HG03469 (cell line): ENCODE data around the gene IFI30.
A peak's percentile ranks its signal among the peaks of the same experiment; 100 is the strongest.

Experiments used
- ATAC-seq: cut with Tn5 transposase; IDR thresholded peaks from one replicate; pipeline ENCODE4 v1.9.1; 2021; ENCODE audit warnings: mild to moderate bottlenecking, moderate library complexity, moderate number of reproducible peaks; ENCODE audit not compliant: unreplicated experiment

Gene IFI30

DNA sequence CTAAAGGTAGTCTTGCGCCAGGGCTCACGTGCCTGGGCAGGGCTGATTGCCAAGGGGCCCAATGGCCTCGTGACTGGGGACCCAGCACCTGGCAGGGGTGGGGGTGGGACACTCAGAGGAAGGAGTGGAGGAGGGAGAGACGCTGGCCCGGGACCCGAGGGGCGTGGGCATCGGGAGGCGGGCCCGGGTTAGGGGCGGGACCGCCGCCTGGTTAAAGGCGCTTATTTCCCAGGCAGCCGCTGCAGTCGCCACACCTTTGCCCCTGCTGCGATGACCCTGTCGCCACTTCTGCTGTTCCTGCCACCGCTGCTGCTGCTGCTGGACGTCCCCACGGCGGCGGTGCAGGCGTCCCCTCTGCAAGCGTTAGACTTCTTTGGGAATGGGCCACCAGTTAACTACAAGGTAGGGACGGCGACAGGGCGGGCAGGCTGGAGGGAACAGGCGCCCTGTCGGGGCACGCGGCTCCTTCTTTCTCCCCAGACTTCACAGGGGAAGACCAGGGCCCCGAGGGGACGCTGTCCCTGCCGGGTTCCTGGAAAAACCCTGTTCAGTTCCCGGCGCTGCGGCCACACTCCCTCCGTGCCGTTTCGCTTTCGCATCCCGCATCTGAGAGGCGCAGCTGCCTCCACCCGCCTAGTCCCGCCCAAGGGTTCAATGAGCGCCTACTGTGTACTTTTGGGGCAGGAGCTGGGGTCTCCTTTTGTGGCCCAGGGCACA is at the start of gene IFI30:
IFI30 (plus strand) TSS at position 242 of the 717 bp plus-strand sequence; CDS start at position 271, 29 bp downstream.
- ATAC-seq = peak; percentile 28

DNA sequence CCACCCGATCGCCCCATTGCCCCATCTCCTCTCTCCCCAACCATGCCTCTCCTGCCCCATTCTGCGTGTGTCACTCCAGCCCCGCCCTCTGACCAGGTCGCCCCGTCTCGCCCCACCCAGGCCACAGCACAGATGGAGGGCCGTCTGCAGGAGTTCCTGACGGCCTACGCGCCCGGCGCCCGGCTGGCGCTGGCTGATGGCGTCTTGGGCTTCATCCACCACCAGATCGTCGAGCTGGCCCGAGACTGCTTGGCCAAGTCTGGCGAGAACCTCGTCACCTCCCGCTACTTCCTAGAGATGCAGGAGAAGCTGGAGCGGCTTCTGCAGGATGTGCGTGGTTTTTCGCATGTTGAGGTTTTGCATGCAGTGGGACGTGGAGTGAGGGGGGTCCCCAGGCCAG is 49.8 kb upstream of the IFI30 start:
- no peak for ATAC-seq

DNA sequence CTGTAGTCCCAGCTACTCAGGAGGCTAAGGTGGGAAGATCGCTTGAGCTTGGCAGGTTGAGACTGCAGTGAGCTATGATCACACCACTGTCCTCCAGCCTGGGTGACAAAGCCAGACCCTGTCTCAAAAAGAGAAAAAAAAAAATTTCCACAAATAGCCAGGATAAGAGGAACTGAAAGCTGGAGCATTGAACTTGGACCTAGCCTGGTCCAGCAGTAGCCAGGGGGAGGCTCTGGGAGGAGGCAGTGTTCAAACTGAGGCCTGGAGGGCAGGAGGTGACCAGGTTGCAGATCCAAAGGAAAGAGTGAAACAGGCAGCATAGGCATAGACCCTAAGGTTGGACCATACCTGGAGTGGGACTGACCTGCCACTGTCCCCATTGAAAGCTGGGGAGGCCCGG is 47.5 kb upstream of the IFI30 start:
- no peak for ATAC-seq

DNA sequence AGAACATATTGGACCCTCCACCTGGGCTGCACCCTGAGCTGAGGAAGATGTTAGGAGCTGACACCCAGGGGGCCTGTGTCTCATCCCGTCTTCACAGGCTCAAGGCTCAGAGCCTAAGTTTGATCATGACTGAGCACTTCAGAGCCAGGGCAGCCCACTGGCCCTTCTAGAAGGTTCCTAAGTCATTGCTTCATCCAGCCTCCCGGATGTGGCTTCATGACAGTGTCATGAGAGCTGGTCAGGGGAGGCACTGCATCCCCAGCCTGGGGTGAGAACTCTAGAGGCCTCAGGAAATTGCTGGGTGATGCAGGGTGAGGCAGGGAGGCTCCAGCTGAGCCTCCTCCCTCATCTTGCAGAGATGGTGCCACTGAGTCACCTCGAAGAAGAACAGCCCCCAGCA is 45.6 kb upstream of the IFI30 start:
- no peak for ATAC-seq

DNA sequence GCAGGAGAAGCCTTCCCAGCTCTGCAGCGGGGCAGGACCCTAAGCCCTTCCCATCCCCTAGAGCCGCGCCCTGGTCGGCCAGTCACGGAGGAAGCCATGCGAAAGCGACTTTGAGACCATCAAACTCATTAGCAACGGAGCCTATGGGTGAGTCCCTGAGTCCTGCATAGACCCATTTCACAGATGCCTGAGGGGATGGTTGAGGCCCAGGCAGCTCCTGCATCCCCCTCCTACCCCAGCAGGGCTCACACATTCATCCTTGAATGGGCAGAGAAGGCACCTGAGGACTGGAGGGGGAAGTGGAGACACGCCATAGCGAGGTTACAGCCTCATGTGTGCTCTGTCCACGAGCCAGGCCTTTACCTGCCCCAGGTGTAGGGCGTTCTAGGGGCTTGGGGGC is 44.8 kb upstream of the IFI30 start:
- no peak for ATAC-seq

DNA sequence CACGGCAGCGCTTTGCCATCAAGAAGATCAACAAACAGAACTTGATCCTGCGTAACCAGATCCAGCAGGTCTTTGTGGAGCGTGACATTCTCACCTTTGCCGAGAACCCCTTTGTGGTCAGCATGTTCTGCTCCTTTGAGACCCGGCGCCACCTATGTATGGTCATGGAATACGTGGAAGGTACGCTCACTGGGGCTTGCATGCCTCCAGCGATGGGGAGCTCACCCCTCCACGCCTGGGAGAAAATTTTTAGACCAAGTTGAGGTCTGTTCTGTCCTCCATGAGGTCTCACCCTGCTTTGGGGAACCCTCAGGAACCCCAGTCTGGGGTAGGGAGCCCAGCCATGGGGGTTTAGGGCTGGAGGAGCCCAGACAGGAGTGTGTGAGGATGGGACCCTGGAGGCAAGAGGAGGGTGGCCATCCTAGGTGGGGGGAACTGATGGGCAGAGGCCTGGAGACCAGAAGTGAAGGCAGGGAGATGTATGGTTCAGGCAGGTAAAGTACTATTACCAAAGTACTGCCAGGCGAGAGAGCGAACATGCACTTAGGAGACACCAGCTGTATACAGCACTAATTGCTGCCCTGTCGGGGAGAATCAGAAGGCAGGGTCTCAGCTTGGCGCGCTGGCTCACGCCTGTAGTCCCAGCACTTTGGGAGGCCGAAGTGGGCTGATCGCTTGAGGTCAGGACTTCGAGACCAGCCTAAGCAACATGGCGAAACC is 42.9 kb upstream of the IFI30 start:
- ATAC-seq = no peak

DNA sequence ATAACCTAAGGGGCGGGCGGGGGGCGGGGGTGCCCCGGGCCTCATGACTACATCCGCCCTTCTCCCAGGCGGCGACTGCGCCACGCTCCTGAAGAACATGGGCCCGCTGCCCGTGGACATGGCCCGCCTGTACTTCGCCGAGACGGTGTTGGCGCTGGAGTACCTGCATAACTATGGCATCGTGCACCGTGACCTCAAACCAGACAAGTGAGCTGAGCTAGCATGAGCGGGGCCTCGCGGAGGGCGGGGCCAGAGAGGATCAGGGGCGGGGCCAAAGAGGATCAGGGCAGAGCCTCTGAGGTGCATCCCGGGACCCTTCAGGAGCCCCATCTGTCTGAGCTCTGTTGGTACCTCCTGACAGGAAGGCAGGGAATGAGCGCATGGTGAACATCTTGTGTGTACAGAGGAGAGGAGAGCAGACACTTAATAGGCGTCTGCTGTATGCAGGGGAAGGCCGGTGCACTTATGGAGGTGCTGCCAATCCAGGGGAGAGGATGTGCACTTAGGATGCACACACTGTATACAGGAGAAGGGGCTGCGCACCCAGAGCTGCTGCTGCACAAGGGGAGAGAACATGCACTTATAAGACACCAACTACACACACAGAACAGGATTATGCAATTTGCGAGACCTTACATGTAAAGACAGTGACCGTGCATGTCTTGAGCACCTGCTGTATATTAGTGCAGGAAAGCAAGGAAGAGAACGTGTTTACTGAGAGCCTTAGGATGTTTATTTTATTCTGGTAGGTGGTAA is 41.6 kb upstream of the IFI30 start:
- ATAC-seq = no peak

DNA sequence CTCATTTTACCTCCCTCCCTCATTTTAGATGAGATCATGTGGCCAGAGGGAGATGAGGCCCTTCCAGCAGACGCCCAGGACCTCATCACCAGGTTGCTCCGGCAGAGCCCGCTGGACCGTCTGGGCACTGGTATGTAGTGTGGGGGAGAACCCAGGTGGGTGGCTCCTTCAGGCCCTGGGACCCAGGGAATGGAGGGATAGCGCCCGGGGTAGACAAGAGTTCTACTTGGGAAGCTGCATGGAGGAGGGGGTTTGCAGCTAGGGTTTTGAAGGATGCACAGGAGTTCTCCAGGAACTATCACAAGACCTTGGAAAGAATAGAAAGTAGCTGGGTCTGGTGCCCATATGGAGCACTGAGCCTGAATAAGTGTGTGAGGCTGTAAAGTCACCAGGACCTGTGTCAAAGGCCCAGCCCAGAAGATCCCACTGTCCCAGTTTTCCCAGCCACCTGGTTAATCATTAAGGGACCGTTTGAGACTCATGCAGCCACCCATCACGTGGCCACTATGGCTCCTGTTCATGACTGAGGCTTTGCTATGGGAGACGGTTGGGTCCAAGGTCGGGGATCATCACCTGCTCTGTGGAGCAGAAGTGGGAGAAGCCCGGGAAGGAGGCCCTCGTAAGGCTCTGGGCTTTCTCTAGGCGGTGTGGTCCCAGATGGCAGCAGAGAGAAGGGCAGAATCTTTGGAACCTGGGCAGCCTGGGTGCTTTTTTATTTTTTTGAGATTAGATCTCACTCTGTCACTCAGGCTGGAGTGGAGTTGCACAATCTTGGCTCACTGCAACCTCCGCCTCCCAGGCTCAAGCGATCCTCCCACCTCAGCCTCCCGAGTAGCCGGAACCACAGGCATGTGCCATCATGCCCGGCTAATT is 37.7 kb upstream of the IFI30 start:
- no peak for ATAC-seq

DNA sequence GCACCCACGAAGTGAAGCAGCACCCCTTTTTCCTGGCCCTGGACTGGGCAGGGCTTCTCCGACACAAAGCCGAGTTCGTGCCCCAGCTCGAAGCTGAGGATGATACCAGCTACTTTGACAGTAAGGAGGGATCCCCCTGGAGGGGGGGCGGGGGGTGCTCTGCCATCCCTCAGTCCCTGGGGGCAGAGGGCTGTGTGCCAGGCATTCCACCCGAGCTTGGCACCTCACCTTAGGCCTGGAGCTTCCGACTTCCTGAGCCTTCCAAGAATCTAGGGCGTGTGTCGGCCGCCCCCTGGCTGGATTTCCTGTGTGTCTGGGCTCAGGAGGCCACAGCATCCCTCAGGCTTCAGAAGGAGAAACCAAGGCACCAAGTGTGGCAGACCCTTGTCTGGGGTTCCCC is 36.4 kb upstream of the IFI30 start:
- ATAC-seq = no peak

DNA sequence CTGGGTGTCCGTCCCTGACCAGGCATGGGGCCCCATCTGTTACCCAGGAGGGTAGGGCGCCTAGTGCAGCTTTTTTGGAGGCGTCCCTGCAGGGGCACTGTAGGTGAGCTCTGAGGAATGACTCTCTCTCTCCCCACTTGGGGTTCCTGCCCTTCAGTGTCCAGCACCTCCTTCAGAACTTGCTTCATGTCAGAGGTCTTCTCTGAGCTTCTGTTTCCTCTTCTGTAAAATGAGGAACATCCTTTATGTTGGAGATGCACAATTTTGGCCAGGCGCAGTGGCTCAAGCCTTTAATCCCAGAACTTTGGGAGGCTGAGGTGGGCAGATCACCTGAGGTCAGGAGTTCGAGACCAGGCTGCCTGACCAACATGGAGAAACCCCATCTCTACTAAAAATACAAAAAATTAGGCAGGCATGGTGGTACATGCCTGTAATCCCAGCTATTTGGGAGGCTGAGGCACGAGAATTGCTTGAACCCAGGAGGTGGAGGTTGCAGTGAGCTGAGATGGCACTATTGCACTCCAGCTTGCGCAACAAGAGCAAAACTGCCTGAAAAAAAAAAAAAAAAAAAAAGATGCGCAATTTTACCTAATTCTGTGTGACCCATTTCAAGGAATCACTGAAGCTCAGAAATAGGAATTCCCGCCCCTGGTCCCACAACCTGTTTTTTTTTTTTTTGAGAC is 35.8 kb upstream of the IFI30 start:
- ATAC-seq = no peak

DNA sequence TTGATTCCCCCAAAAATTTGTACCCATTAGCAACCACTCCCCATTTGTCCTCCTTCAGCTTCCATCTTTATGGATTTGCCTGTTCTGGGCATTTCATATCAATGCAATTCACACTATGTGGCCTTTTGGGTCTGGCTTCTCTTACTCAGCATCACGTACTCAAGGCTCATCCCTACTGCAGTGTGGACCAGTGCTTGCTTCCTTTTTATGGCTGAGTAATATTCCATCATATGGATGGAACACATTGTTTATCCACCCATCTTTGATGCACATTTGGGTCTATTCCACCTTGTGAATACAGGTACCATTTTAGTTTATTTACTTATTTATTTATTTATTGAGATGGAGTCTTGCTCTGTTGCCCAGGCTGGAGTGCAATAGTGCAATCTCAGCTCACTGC is 33.1 kb upstream of the IFI30 start:
- no peak for ATAC-seq

DNA sequence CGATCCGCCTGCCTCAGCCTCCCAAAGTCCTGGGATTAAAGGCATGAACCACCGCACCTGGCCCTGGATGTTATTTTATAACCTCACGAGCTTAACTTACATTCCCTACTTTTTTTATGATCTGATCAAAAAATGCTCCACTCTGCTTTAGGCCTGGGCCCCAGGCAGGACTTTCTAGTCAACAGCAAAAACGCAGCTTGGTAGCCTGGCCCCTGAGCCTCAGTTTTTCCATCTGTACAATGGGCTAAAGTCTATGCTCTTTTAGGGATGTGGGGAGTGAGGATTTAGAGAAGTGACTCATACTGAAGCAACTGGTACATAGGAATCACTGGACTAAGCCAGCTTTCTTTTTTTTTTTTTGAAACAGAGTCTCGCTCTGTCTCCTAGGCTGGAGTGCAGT is 32.6 kb upstream of the IFI30 start:
- no peak for ATAC-seq

DNA sequence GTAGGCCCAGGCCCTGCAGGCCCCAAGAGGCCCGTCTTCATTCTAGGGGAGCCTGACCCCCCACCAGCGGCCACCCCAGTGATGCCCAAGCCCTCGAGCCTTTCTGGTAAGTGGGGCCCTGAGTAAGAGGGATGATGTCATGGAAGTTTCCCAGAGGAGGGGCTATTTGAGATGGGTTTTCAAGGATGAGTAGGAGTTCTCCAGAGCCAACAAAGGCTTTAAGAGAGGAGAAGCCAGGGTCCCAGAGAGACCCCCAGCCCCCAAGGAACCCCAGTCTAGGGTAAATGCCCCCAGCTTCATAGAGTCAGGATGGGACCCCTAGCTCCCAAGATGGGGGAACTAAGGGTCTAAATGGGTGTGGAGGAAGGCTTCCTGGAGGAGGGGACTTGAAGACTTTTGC is 29.7 kb upstream of the IFI30 start:
- ATAC-seq = no peak

DNA sequence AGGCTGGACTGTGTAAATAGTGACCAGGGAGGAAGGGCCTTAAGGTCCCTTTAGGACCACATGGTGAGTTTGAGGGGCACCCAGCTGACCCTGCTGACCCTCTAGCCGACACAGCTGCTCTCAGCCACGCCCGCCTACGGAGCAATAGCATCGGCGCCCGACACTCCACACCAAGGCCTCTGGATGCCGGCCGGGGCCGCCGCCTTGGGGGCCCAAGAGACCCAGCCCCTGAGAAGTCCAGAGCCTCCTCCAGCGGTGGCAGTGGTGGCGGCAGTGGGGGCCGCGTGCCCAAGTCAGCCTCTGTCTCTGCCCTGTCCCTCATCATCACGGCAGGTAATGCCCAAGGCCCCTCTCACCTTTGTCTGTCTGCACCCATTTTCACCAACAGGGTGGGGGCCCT is 29.3 kb upstream of the IFI30 start:
- ATAC-seq = no peak

DNA sequence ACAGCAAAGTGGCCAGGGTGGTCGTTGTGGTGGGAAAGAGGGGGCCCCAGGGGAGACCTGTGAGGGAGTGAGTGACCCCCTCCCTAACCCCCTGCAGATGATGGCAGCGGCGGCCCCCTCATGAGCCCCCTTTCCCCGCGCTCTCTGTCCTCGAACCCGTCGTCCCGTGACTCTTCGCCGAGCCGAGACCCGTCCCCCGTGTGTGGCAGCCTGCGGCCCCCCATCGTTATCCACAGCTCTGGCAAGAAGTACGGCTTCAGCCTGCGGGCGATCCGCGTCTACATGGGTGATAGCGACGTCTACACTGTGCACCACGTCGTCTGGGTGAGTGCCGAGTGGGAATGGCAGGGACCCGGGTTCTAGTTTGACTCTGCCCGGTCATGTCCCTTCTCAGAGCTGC is 28.7 kb upstream of the IFI30 start:
- no peak for ATAC-seq

DNA sequence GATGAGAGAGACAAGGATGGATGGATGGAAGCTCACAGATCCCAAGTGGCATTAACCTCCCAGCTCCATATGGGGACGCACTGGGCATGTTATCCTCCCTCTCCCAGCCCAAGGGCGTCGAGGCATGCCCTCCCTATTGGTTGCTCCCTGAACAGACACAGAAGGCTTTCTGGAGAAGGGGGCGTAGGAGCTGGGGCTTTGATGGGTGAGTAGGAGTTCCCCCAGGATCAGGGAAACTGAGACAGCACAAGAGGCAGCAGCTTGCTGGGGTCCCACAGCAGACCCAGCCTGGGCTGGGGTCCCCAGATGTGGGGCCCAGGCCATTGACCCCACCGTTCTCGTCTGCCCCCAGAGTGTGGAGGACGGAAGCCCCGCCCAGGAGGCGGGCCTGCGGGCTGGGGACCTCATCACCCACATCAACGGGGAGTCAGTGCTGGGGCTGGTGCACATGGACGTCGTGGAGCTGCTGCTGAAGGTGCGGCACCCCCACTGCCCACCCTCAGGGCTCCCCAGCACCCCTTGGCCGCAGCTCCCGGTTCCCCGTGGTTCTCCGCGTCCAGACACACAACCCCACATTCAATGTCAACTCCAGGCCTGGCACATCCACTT is 28.1 kb upstream of the IFI30 start:
- no peak for ATAC-seq

DNA sequence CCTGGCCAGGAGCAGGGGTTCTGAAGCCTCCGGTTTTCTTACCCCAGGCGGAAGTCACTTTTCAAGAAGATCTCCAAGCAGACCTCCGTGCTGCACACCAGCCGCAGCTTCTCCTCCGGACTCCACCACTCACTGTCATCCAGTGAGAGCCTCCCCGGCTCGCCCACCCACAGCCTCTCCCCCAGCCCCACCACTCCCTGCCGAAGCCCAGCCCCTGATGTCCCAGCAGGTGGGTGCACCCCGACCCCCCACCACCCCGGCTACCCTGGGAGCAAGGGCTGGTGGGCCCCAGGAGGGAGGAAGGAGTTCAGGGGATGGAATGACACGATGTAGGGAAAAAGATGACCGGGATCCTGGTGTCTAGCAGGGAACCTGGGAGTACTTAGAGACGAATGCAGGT is 26.2 kb upstream of the IFI30 start:
- no peak for ATAC-seq

DNA sequence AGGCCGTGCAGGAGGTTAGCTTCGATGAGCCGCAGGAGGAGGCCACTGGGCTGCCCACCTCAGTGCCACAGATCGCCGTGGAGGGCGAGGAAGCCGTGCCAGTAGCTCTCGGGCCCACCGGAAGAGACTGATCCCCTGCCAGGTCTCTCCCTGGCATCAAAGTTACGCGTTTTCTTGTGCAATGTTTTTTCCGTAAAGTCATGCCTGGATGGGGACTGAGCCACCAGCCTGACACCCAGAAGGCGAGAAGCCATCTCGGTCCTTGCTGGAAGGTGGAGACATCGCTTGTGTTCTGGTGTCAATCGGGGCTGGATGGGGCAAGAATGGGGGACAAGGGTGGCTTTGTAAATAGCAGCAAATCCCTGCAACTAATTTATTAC is 24.0 kb upstream of the IFI30 start:
- no peak for ATAC-seq

DNA sequence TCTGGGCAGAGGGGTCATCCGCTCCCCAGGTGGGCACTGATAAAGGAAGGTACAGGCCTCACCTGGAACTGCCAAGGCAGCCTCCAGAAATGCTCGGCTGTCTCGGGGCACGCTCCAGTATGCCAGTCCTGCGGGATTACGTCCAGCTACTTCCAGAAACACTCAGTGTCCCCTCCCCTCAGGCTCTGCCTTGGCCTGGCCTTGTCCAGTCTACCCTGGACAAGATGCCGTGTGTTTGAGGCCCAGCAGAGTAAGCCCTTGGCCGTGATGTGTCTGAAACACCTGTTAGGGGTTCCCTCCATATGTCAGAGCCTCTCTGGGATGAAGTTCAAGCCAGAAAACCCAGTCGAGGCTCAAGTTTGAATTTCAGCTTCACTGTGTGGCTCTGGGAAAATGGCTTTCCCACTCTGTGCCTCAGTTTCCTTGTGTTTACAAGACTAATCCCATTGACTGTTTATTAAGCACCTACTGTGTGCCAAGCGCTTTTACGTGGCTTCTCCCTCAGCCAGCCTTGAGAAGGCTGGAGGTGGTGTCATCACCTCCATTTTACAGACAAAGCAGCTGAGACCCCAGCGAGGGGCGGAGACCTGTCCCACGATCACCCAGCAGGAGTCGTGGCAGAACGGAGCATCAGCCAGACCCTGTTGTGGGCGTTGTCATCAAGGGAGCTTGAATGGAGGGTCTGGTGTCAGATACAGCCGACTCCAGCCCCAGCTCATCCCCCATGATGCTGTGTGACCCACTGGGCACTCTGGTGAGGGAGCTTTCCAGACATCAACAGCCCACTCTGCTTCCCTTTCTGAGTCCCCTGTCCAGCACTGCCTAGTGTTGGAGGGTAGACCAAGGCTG is 22.6 kb upstream of the IFI30 start:
- no peak for ATAC-seq
